HG03521 (cell line): Measurements from ENCODE around the gene OR4K14.
"Not testable (repeated sequence)": the region's sequence is repeated elsewhere in the genome, so short reads cannot be mapped to it uniquely, and the experiment has no call there.

Experiments
- ATAC-seq: cut with Tn5 transposase; IDR thresholded peaks from one replicate; pipeline ENCODE4 v1.9.1; 2021; ENCODE audit warnings: mild to moderate bottlenecking, moderate library complexity; ENCODE audit not compliant: unreplicated experiment

OR4K14 gene

DNA sequence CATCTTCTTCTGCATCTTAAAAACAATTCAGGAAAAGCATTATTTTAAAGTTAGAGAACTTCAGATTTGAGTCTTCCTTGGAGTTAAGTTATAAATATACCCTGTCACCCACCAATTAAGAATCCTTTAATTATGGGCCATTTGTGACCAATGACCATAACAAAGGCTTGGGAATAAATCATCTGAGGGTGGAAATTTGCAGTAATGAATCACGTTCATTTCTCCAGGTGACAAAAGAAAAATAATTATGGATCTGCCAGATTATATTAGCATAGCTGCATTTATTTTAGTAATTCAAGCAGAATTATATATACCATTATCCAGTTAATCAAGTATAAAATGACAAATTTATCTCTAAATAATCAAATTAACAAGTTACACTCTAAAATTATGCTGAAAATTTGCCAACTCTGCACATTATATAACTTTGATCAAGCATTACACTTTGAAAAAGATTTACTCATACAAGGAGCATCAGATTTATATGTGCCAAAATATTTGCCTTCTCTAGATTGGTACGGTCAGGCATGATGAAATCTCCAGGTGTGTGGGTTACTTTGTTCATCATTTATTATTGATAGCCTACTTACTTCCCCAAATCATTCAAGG lies at the start of gene OR4K14:
TSS of gene OR4K14 (minus strand) at position 51 of the 609 bp plus-strand sequence. CDS start 4,114 bp downstream, outside the sequence.
- no peak for ATAC-seq

DNA sequence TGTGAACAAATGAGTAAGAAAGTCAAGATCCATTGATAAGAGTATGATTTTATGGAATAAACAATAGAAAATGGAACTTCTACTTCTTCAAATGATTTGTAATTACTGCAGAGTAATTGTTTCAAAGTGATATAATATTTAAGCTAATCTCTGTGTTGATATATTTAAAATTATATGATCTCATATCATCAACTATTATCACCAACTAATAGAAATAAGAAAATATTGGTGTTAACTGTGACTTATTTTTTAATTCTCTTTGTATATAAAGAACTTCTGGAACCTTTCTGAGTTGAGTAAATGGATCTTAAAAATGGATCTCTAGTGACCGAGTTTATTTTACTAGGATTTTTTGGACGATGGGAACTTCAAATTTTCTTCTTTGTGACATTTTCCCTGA lies 40.6 kb upstream of the OR4K14 start, which contains the start of gene OR4L1:
TSS of gene OR4L1 (plus strand) at position 301 of the 400 bp plus-strand sequence. CDS start at position 301, 0 bp downstream.
- no peak for ATAC-seq

- ATAC-seq: no peak
Observed at GRCh38 chr14:20048202-20048601, 29.1 kb upstream of the OR4K14 start.

DNA sequence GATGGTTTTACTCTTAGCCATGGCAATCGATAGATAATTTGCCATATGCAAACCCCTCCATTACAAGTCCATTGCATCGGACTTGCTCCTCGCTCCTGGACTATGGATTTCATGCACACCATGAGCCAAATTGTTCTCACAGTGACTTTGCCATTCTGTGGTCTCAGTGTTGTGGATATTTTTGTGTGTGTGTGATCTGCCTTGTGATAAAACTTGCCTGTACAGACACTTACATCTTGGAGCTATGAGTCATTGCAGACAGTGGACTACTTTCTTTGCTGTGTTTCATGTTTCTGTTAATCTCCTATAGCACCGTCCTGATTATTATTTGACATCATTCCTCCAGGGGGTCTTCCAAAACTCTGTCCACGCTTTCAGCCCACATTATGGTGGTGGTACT lies 25.1 kb upstream of the OR4K14 start:
- ATAC-seq: no peak

GRCh38 chr14:20035938-20036337 lies 16.8 kb upstream of the OR4K14 start, which contains the start of gene OR4K13:
OR4K13 (minus strand) TSS chr14:20036038; CDS start chr14:20034758, 1,280 bp downstream.
- ATAC-seq: no peak

- ATAC-seq: no peak
Observed at GRCh38 chr14:20035449-20035848, 16.3 kb upstream of the OR4K14 start.

- no peak for ATAC-seq
Observed at GRCh38 chr14:20031058-20031457, 12.0 kb upstream of the OR4K14 start.

DNA sequence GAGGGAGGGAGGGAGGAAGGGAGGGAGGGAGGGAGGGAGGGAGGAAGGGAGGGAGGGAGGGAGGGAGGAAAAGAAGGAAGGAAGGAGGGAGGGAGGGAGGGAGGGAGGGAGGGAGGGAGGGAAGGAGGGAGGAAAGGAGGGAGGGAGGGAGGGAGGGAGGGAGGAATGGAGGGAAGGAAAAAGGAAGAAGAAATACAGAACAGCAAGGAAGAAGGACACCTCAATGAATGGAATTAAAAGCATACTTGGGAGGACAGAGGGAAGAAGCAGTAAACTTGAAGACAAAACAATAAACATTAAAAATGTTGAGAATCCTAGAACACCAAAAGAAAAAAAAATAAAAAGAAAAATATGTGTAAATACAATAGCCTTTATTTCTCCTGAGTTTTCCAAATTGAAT lies 11.0 kb downstream of the OR4K14 start:
- ATAC-seq: no peak

- ATAC-seq: no peak
Observed at GRCh38 chr14:20002319-20002718, 16.8 kb downstream of the OR4K14 start.

DNA sequence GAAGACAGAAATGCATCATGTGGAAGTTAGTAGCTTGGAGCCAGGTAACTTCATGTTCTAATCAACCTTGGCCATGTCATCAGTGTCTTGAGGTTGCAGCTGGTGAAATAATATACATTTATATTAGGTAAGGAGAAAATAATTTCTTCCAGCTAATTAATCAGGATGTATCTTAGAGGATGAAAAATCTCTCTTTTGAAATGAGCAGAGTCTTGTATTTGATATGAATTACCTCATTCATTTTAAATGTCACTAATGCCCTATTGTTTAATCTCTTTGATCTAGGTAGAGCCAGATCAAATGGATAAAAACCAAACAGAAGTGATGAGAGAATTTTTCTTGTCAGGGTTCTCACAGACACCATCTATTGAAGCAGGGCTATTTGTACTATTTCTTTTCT lies 17.2 kb downstream of the OR4K14 start, which contains the start of gene OR4Q2:
TSS of gene OR4Q2 (plus strand) at position 301 of the 400 bp plus-strand sequence.
- ATAC-seq: no peak

- no peak for ATAC-seq
Observed at GRCh38 chr14:19993438-19993837, 25.7 kb downstream of the OR4K14 start.

- no peak for ATAC-seq
Observed at GRCh38 chr14:19975291-19975690, 43.8 kb downstream of the OR4K14 start, which contains the start of gene OR4K15. OR4K15 (plus strand) TSS chr14:19975591; CDS start chr14:19975591, 0 bp downstream.

- ATAC-seq: no peak
Observed at GRCh38 chr14:19974844-19975243, 44.3 kb downstream of the OR4K14 start.

- not testable (repeated sequence) for ATAC-seq
Observed at GRCh38 chr14:19969735-19970134, 49.4 kb downstream of the OR4K14 start.
